ENCODE measurements around the gene KNDC1. TPM values are rescaled to one million over a fixed set of nuclear protein-coding genes. Genes with fewer than 3 reads are reported as not detected.

KNDC1 gene
- total RNA-seq, 4 donors from 2014 or later, result under 0.01 to 12.5 (median 5.3) TPM

GRCh38 chr10:133251388-133252222, 91.6 kb downstream of the KNDC1 start:
- no peaks in the 10 kb centered on the region for H3K27me3 ChIP-seq
- no peaks in the 10 kb centered on the region for H3K9me3 ChIP-seq
- H3K27ac ChIP-seq, result no peak overlapping the region
- no peak overlapping the region for H3K4me3 ChIP-seq
- H3K36me3 ChIP-seq, result no peaks in the 10 kb centered on the region
- no peaks in the 10 kb centered on the region for H3K4me1 ChIP-seq
- no peak for TF ChIP-seq CTCF (IDR thresholded peaks at IDR 0.05)
- TF ChIP-seq POLR2A (IDR thresholded peaks at IDR 0.05), result no peak
- intact Hi-C loops (cut with DNase I; ENCODE audit: low total_unique reads), result no loop called here
- no peak for DNase-seq

- Histone ChIP-seq H3K4me3 (no peak overlapping the region), H3K4me1 (no peaks in the 10 kb centered on the region), H3K36me3 (no peaks in the 10 kb centered on the region), H3K27ac (no peak overlapping the region), H3K9me3 (no peaks in the 10 kb centered on the region), H3K27me3 (no peaks in the 10 kb centered on the region)
- intact Hi-C loops (cut with DNase I; ENCODE audit: low total_unique reads), result no loop called here
- TF ChIP-seq POLR2A (IDR thresholded peaks at IDR 0.05) (no peak), CTCF (IDR thresholded peaks at IDR 0.05) (no peak)
- DNase-seq, result no peak
Observed at GRCh38 chr10:133252223-133252552, 92.2 kb downstream of the KNDC1 start.

GRCh38 chr10:133253361-133253955, 93.4 kb downstream of the KNDC1 start:
- TF ChIP-seq POLR2A (IDR thresholded peaks at IDR 0.05) (no peak), CTCF (IDR thresholded peaks at IDR 0.05) (no peak)
- no peak overlapping the region for H3K27ac ChIP-seq
- intact Hi-C loops (cut with DNase I; ENCODE audit: low total_unique reads), result no loop called here
- no peaks in the 10 kb centered on the region for H3K9me3 ChIP-seq
- no peak overlapping the region for H3K4me3 ChIP-seq
- no peak for DNase-seq
- no peaks in the 10 kb centered on the region for H3K36me3 ChIP-seq
- no peaks in the 10 kb centered on the region for H3K27me3 ChIP-seq
- no peaks in the 10 kb centered on the region for H3K4me1 ChIP-seq

- Histone ChIP-seq H3K9me3 (no peaks in the 10 kb centered on the region), H3K27ac (no peak overlapping the region), H3K27me3 (no peaks in the 10 kb centered on the region), H3K4me3 (no peak overlapping the region), H3K4me1 (no peaks in the 10 kb centered on the region), H3K36me3 (no peaks in the 10 kb centered on the region)
- DNase-seq, result no peak
- intact Hi-C loops (cut with DNase I; ENCODE audit: low total_unique reads), result no loop called here
- TF ChIP-seq CTCF (IDR thresholded peaks at IDR 0.05) (no peak), POLR2A (IDR thresholded peaks at IDR 0.05) (no peak)
Observed at GRCh38 chr10:133254421-133255120, 94.6 kb downstream of the KNDC1 start.

GRCh38 chr10:133255323-133255722, 95.3 kb downstream of the KNDC1 start:
- no peak for TF ChIP-seq CTCF (IDR thresholded peaks at IDR 0.05)
- TF ChIP-seq POLR2A (IDR thresholded peaks at IDR 0.05), result no peak
- no peaks in the 10 kb centered on the region for H3K9me3 ChIP-seq
- DNase-seq, result no peak
- no peaks in the 10 kb centered on the region for H3K4me1 ChIP-seq
- no peak overlapping the region for H3K4me3 ChIP-seq
- H3K27ac ChIP-seq, result no peak overlapping the region
- no peaks in the 10 kb centered on the region for H3K27me3 ChIP-seq
- intact Hi-C loops (cut with DNase I; ENCODE audit: low total_unique reads), result no loop called here
- H3K36me3 ChIP-seq, result no peaks in the 10 kb centered on the region
